Activated T-cell treated with anti-CD3 and anti-CD28 coated beads for 48 hours (primary cell): ENCODE measurements around the gene TBC1D24.
"Not testable (repeated sequence)": the region's sequence is repeated elsewhere in the genome, so short reads cannot be mapped to it uniquely, and the experiment has no call there.

Source experiments
- DNase-seq: peaks from one replicate; pipeline ENCODE4 v3.0.0-alpha.2; 2020; ENCODE audit warnings: low read depth

Gene TBC1D24

DNA sequence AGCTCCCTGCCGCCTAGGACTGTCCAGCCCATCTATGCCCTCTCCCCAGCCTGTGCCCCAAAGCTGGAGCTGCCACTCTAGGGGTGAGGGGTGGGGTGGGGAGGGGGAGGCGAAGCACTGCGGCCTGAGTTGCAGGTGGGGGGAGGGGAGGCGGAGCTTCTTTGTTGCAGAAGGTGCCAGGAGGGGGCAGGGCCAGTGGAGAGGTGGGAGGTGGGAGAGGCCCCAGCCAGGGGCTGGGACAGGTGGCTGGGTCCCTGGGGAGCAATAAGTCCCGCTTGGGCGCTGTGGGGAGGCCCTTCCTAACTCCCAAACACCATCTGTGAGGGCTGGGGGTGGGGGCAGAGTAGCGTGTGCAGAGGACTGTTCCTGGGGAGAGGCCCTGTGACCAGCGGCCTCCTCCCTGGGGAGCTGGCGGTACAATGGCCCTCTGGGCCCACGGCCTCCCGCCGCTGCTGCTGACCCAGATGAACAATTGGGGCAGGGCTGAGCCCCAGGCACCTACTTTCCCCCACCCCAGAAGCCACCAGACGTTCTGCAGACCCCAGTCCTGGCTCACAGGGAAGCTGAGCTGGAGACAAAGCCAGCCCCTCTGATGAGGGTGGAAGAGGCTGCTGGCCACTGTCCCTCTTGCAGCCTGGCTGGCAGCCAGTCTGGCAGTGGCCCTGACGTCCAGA is 6.1 kb upstream of the TBC1D24 start:
- no peak for DNase-seq

DNA sequence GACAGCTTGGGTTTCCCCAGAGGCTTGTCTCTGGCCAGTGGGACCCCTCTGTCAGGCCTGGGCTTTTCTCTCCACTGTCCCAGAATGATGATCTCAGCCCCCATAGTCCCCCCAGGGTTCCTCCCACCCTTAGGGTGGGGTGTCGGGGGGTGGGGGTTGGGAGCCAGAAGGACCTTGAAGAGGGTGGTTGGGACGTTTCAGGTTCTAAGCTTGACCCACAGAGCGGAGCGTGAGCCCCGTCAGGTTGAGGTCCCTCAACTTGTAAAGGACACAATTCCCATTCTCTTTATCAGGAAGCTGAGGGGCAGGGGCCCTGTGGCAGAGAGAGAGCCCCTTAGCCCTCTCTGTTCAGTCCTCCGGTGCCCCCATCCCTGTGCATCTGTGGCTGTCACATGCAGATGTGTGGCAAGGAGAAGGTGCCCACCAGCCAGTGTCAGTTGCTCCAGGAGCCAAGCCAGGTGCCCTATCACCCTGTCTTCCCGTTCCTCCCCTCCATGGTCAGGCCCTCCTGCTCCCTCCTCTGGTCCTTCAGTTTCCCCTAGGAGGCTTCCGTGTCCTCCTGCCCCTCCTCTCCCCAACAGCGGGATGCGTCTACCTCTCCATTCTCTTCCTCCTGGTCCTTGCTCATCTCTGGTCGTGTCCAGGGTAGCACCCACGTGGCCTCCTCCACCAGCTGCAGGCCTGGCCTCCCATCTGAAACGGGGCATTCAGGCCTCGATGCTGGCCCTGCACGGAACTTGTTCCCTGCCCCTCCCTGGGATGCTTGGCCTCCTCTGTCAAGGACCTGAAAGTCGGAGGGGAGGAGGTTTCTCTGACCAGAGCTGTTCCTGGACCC is 5.3 kb upstream of the TBC1D24 start:
- no peak for DNase-seq

DNA sequence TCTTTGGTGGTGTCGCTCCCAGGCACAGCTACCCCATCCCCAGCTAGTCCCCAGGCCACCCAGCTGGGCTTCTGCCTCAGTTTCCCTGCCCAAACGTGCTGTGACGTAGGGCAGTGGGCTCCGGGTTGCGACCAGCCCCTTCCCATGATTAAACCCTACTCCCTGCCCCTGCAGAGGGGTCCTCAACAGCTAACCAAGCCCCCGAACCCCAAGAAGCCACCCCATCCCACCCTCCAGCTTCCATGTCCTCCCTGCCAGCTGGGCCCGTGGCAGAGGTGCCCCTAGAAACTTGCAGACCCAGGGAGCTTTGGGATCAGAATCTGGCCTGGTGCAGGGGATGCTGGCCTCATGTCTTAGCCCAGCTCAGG is 4.7 kb upstream of the TBC1D24 start:
- DNase-seq = no peak

DNA sequence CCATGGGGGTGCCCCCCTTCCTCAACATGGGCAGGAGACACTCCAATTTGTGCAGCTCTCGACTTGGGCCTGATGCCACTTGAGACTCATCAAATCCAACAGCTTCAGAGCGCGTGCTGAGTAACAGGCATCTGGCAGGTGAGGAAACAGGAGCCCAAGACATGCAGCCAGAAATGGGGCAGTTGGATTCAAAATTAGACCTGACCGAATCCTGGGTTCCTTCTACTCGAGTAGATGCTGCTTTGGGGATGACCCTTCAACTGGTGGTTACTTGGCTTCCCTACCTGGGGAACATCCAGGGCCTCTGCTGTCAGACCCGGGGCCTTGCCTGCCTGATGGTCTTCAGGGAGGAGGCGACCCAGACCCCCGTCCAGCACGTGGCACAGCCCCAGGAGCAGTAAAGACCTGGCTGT is 4.3 kb upstream of the TBC1D24 start:
- DNase-seq = no peak

DNA sequence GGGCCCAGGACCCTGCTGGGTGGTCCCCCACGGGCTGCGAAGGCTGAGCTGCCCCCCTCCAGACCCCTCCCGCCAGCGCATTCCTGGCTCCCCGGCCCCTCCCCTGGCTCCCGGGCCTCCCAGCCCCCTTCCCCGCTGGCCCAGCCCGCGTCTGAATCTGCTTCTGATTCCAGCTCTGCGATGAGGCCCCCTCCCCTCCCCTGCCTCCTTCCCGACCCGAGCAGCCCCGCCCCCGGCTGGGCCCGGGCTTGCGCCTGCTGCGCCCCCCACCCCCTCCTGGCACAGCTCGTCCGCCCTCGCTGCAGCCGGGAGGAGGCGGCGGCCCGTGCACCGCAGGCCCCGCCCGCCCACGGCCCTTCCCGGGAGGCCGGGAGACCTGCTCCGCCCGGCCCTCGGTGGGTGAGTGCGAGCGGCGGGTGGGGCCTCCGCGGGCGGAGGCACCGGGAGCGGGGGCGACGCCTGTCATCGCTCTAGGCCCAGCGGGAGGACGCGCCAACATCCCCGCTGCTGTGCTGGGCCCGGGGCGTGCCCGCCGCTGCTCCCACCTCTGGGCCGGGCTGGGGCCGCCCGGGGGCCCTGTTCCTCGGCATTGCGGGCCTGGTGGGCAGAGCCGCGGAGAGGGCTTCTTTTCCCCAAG is 3.8 kb upstream of the TBC1D24 start, which contains the start of gene NTN3:
TSS of gene NTN3 (plus strand) at position 282 of the 637 bp plus-strand sequence. CDS start 405 bp downstream, outside the sequence.
- DNase-seq = no peak

DNA sequence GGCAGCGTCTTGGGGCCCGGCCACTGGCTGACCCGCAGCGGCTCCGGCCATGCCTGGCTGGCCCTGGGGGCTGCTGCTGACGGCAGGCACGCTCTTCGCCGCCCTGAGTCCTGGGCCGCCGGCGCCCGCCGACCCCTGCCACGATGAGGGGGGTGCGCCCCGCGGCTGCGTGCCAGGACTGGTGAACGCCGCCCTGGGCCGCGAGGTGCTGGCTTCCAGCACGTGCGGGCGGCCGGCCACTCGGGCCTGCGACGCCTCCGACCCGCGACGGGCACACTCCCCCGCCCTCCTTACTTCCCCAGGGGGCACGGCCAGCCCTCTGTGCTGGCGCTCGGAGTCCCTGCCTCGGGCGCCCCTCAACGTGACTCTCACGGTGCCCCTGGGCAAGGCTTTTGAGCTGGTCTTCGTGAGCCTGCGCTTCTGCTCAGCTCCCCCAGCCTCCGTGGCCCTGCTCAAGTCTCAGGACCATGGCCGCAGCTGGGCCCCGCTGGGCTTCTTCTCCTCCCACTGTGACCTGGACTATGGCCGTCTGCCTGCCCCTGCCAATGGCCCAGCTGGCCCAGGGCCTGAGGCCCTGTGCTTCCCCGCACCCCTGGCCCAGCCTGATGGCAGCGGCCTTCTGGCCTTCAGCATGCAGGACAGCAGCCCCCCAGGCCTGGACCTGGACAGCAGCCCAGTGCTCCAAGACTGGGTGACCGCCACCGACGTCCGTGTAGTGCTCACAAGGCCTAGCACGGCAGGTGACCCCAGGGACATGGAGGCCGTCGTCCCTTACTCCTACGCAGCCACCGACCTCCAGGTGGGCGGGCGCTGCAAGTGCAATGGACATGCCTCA is 3.1 kb upstream of the TBC1D24 start:
- DNase-seq = no peak

DNA sequence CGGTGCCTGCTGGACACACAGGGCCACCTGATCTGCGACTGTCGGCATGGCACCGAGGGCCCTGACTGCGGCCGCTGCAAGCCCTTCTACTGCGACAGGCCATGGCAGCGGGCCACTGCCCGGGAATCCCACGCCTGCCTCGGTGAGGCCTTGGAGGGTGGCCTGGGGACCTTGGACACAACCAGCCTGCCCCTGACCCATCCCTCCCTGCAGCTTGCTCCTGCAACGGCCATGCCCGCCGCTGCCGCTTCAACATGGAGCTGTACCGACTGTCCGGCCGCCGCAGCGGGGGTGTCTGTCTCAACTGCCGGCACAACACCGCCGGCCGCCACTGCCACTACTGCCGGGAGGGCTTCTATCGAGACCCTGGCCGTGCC is 2.5 kb upstream of the TBC1D24 start:
- DNase-seq = no peak

DNA sequence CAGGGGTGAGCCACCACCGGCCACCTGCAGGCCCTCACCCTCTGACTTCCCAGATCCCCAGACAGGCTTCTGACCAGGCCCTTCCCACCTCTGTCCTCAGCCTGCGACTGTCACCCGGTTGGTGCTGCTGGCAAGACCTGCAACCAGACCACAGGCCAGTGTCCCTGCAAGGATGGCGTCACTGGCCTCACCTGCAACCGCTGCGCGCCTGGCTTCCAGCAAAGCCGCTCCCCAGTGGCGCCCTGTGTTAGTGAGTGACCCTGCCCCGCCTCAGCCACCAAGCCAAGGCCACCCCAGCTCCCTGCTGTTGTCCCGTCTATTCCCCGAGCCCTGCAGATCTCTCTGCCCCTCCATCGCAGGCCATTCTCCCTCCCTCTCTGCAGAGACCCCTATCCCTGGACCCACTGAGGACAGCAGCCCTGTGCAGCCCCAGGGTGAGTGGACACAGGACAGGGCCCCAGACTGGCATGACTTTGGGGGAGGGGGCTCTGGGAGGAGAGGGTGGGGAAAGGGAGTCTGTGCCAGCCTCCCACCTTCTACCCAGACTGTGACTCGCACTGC is 2.0 kb upstream of the TBC1D24 start:
- no peak for DNase-seq

DNA sequence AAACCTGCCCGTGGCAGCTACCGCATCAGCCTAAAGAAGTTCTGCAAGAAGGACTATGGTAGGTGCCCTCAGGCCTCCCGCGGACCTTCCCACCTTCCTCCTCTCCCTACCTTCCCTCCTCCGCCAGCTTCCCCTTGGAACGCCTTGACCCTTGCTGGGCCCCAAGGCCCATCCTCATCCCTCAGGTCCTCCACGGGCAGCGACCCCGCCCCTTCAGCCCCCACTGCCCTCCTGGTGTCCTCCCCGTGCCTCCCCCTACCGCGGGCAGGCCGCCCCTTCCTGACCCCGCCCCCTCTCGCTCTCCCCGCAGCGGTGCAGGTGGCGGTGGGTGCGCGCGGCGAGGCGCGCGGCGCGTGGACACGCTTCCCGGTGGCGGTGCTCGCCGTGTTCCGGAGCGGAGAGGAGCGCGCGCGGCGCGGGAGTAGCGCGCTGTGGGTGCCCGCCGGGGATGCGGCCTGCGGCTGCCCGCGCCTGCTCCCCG is 1.4 kb upstream of the TBC1D24 start:
- no peak for DNase-seq

DNA sequence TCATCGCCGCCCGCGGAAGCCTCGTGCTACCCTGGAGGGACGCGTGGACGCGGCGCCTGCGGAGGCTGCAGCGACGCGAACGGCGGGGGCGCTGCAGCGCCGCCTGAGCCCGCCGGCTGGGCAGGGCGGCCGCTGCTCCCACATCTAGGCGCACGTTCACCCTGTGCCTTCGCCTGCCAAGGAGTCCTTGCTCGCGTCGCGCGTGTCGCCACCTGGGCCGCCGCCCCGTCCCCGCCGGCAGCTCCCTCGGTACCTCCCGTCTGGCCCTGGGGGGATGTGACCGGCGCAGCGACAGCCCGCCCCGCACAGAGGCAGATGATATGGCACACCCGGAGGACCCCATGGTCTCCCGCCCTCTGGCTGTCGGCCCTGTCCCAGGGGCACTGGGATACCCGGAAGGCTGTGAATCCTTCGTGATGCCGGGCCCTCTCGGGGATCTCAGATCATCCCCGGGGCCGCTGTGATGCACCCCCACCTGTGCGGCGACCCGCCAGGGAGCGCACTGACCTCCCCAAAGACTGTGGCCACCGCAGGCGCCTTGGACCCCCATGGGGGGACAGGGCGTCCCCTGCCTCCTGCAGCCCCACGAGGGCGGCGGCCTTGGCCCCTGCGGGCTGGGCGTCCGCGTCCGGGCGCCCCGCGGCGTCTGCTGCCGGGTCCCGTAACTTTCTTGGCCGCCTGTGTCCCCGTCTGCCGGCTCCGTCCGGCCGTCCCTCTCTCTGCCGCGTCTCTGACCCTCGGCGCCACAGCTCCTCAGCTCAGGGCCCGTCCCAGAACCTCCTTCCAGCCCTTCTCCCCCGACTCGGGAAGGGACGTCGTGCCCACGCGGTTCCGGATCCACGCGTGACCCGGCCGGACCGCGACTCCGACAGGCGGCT is 689 bp upstream of the TBC1D24 start:
- peak; percentile 60 for DNase-seq

DNA sequence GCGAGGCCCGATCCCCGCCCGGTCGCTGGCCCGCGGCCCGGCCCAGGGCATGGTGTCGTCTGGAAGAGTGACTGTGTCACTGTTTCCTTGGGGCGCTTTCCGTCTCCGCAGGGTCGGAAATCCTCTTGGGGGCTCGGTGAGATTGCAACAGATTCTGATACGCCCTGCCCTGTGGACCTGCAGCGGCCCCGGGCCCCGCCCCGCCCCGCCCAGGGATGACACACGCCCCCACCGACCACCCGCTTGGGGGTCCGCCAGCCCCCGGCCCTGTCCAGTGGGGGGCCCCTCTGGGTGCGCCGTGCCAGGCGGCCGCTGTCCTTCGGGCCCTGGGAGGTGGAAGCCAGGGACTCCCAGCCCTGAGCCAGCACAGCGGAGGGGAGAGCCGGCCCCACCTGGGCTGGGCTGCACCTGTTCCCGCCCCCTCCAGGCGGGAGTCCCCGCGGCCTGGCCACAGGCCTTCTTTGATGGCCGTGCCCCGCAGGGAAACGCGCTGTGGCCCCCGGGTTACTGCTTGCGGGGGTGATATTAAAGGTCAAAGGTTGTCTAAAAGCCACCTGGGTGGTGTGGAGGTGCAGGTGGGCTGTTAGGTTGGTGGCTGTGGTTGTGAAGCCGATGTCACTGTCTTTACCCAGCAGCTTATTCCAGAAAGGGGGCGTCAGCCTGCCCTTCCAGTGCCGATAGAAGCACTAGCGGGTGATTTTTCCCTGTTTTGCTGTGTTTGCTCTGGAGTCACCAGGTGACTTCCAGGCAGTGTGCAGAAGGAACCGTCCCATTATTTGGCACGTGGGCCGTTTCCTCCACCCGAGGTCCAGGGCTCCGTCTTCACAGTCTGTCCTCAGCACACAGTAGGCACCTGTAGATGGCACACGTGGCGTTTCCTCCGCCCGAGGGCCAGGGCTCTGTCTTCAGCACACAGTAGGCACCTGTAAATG is 752 bp downstream of the TBC1D24 start:
- DNase-seq = peak; percentile 40

DNA sequence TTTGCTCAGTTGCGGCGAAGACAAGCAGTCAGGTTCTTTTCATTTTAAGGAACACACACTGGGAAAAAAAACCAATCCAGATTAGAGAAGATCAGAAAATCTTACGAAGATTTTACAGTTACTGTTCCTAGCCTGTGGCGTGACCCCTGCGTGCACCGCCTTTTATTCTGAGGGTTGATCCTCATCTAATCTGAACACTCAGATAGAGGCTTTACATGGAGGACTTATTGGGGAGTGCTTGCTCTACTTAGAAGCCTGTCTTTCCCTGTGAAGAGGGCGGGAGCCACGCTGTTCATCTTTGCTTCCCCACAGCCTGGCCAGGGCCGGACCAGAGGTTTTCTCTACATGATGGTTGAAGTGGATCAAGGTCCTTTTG is 1.4 kb downstream of the TBC1D24 start:
- no peak for DNase-seq

DNA sequence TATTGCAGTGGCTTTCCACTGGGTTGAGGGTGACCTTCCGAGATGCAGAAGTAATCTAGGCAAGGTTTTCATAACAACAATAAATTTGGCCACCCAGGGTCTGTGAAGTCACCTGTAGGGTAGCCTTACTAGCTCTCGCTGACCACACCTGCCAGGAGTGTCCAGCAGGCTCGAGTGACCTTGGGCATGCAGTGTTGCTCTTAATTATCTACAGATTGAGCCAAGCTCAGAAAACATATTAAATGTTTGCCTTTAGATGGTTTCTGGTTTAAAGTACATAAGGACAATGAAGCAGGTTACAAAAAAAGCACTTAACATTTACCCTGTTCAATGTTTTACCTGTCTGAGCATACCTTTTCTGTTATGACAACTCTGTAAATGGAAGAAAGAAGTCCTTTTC is 1.8 kb downstream of the TBC1D24 start:
- no peak for DNase-seq

DNA sequence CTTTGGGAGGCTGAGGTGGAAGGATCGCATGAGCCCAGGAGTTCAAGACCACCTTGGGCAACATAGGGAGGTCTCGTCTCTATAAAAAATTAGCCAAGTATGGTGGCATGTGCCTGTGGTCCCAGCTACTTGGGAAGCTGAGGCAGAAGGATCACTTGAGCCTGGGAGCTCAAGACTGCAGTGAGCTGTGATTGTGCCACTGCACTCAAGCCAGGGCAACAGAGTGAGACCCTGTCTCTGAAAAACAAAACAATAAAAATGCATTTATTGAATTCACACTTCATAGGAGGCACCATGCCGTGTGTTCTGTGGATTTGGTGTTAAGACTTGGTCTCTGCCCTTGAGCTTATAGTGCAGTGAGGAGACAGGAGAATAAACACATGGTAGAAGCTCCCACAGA is 2.4 kb downstream of the TBC1D24 start:
- DNase-seq = no peak

DNA sequence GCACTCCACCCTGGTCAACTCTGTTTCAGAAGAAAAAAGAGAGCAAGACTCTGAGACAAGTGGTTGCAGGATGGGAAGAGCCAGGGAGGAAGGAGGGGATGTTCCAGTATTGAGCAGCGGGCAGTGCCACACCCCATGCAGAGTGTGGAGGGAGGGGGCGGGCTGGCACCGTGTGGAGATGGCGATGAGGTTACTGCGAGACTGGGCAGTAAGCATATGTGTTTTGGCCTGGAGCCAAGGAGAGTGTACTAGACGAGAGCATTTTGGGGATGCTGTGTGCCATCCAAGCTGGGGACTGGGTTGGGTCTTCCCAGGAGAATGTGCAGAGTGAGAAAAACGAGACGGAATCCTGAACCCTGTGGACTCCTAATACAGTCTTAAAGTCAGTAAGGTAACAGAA is 3.4 kb downstream of the TBC1D24 start:
- no peak for DNase-seq

DNA sequence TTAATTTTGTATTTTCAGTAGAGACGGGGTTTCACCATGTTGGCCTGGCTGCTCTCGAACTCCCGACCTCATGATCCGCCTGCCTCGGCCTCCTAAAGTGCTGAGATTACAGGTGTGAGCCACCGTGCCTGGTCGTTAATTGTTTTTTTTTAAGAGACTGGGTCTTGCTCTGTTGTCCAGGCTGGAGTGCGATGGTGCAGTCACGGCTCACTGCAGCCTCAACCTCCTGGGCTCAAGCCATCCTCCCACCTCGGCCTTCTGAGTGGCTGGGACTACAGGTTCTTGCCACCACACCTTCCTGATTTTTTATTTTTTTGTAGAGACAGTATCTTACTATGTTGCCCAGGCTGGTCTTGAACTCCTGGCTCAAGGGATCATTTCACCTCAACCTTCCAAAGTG is 5.1 kb downstream of the TBC1D24 start:
- not testable (repeated sequence) for DNase-seq

DNA sequence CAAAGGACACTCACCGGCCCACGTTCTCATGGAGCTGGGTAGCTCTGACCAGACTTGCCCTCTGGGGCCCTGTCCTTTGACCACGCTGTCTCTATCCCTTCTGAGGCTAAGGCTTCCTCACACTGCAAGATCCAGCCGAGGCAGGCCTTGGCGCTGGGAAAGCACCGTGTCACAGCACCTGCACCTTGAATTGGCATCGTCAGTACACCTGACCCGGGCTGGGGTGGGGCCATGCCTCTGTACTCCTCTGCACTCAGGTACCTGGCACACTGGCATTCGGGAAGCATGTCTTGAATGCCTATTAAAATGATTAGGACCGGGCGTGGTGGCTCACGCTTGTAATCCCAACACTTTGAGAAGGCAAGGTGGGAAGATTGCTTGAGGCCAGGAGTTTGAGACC is 6.0 kb downstream of the TBC1D24 start:
- no peak for DNase-seq

DNA sequence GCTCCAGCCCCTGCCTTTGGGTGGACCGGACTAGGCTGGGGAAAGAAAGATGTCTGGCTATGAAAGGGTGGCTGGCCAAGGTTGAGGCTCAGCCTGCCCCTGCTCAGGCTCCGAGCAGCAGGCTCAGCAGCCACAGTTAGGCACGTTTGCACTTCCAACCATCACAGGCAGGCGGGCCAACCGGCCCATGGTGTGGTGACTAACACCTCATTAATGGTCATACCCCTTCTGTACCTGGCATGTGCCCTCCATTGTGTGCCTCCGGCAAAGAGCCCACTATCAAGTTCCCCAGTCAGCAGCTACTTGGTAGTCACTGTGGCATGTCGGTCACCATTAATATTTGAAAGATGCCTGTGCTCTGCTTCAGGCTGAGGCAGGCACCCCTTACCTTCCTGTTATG is 6.7 kb downstream of the TBC1D24 start:
- no peak for DNase-seq

DNA sequence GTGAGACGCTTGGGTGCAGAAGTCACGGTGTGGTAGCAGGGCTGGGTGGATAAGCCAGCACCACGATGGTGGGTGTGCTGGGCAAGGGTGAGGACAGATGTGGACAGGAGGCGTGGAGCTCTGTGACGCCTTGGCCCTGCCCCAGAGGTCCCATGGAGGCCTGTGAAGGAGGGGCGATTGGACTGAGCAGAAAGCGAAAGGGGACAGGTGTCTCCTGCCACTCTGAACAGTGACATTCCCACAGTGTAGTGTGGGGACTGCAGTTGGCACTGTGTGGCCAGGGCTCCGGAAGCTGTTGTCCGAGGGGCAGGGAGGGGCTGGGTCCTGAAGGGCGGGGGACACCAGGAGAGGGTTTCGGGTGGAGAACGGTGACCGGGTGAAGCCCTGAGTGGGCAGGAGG is 7.3 kb downstream of the TBC1D24 start:
- DNase-seq = no peak
